PFSK-1 (cell line): ENCODE results near the gene WBP11.

ENCODE experiments used
- FOXP2 ChIP-seq: optimal IDR thresholded peaks from 2 replicates; pipeline ENCODE3; 2011; ENCODE audit warnings: borderline replicate concordance, control low read depth, inconsistent platforms; ENCODE audit not compliant: insufficient read depth; ENCODE audit errors: extremely low read length, extremely low read depth
- POLR2AphosphoS5 ChIP-seq: IDR thresholded peaks from 2 replicates; pipeline ENCODE4 v1.6.1; 2012; ENCODE audit warnings: low read depth, mild to moderate bottlenecking, control low read depth, low read length, moderate library complexity
- REST ChIP-seq, 2 experiments: IDR thresholded peaks; 2 replicates each; pipeline versions ENCODE4 v1.6.1 to v1.8.0; 2011 to 2012; ENCODE audit warnings: low read depth in 2 of 2, low read length in 2 of 2, control low read depth in 1 of 2, inconsistent platforms in 1 of 2, mild to moderate bottlenecking in 1 of 2, moderate library complexity in 1 of 2; ENCODE audit not compliant: insufficient read depth in 1 of 2
- SIN3A ChIP-seq: IDR thresholded peaks from 2 replicates; pipeline ENCODE4 v1.6.1; 2012; ENCODE audit warnings: mild to moderate bottlenecking, low read length, moderate library complexity, borderline replicate concordance; ENCODE audit not compliant: insufficient read depth
- TAF1 ChIP-seq: IDR thresholded peaks from 2 replicates; pipeline ENCODE4 v1.6.1; 2012; ENCODE audit warnings: low read length, control low read depth, borderline replicate concordance; ENCODE audit not compliant: insufficient read depth

Gene WBP11

DNA sequence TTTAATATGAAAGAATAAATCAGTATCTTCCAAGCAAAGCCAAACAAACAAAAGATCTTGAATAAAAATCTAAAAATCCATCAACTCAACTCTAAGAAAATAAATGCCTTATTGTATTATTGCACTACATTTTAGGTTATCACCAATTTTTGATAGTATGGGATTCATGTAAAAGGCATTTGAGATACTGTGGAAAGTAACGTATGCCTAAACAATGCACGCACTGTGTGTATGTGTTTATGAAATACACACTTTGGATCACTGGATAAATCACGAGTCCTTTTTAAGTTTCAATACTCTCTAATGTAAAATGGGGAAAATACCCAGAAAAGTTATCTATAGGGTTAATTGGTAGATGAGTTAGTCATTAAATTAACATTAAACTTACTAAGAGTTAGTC lies 17.7 kb downstream of the WBP11 start:
- TF ChIP-seq TAF1: no peak
- TF ChIP-seq POLR2AphosphoS5: no peak
- TF ChIP-seq REST (IDR thresholded peaks at IDR 0.05; ENCODE audit: insufficient read depth in 1 of 2, low read depth in 2 of 2, low read length in 2 of 2): no peak
- TF ChIP-seq FOXP2: no peak
- TF ChIP-seq SIN3A: no peak

DNA sequence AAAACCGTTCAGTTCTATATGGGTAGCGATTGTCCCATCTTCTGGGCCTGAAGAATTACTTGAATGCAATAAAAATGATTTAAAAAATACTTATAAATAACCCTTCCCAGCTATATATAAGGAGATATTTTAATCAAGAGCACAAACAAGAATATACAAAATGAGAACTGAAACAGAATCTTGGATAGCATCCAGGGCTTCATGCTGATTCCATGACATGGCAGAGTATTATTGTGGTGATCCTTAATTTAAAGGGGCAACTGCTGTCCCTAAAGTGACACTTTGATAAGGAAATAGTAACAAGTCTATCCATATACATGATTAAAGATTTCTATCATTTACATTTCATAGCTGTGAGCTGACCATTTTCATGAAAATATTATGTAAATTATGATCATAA lies 18.8 kb downstream of the WBP11 start:
- TF ChIP-seq TAF1 (no peak), REST (IDR thresholded peaks at IDR 0.05; ENCODE audit: insufficient read depth in 1 of 2, low read depth in 2 of 2, low read length in 2 of 2) (no peak), POLR2AphosphoS5 (no peak), FOXP2 (no peak), SIN3A (no peak)

- TF ChIP-seq SIN3A (no peak), FOXP2 (no peak), REST (IDR thresholded peaks at IDR 0.05; ENCODE audit: insufficient read depth in 1 of 2, low read depth in 2 of 2, low read length in 2 of 2) (no peak), POLR2AphosphoS5 (no peak)
These were observed 20.5 kb downstream of the WBP11 start for GRCh38 chr12:14782756-14783155.

- no peak for TF ChIP-seq POLR2AphosphoS5
- no peak for TF ChIP-seq REST (IDR thresholded peaks at IDR 0.05; ENCODE audit: insufficient read depth in 1 of 2, low read depth in 2 of 2, low read length in 2 of 2)
- no peak for TF ChIP-seq TAF1
- no peak for TF ChIP-seq FOXP2
- no peak for TF ChIP-seq SIN3A
These were observed 21.7 kb downstream of the WBP11 start for GRCh38 chr12:14781563-14781962.

- TF ChIP-seq SIN3A (no peak), POLR2AphosphoS5 (no peak), FOXP2 (no peak), REST (IDR thresholded peaks at IDR 0.05; ENCODE audit: insufficient read depth in 1 of 2, low read depth in 2 of 2, low read length in 2 of 2) (no peak), TAF1 (no peak)
These were observed 22.4 kb downstream of the WBP11 start for GRCh38 chr12:14780859-14781258.
